GM12878 (cell line): ENCODE measurements around the gene UBL4B. TPM values are rescaled to one million over a fixed set of nuclear protein-coding genes. Genes with fewer than 3 reads are reported as not detected.

ENCODE experiments used
- ATAC-seq: fragments of 200-7000 bp; cut with Tn5 transposase; 3 replicates; pipeline ENCODE4 v1.9.1; 2020; ENCODE audit warnings: mild to moderate bottlenecking, moderate library complexity
- BruUV-seq: library from RNA; stranded (reverse); fragments of 400-500 nt; replicated peaks from 2 replicates; lab custom pipeline; 2021; lab: Mats Ljungman, UMichigan
- CTCF ChIA-PET: fragments of 300-600 bp; sonication (Branson Sonifier 250); formaldehyde crosslinking; extraction: SDS; loops from one replicate; lab custom pipeline; 2021; ENCODE audit warnings: inconsistent platforms; lab: Yijun Ruan, JAX
- POLR2A ChIA-PET: fragments of 350-600 bp; formaldehyde crosslinking; extraction: SDS; loops from one replicate; lab custom pipeline; 2021; ENCODE audit warnings: inconsistent platforms; lab: Charles Lee
- RAD21 ChIA-PET: fragments of 300-600 bp; sonication (Branson Sonifier 250); formaldehyde crosslinking; loops from one replicate; lab custom pipeline; 2023; ENCODE audit warnings: antibody characterized with exemption; ENCODE audit not compliant: unreplicated experiment; lab: Charles Lee
- SMC1A ChIA-PET: fragments of 300-600 bp; sonication (Branson Sonifier 250); formaldehyde crosslinking; loops from one replicate; lab custom pipeline; 2023; ENCODE audit not compliant: unreplicated experiment, uncharacterized antibody; lab: Charles Lee
- DNase-seq: peaks from one replicate; pipeline ENCODE4 v3.0.0-alpha.2; 2011; ENCODE audit warnings: low read depth, low spot score
- FAIRE-seq: peaks from 3 replicates; lab custom pipeline; 2011; peaks lifted over from hg19 to GRCh38; lab: Jason Lieb, UNC
- H2AFZ ChIP-seq: 2 replicates; pipeline ENCODE4 v1.6.0; 2011; ENCODE audit warnings: low read depth, low read length, control low read depth; ENCODE audit not compliant: control insufficient read depth
- H3K27ac ChIP-seq: 2 replicates; pipeline ENCODE4 v1.5.1; 2011; ENCODE audit warnings: control low read depth; ENCODE audit not compliant: control insufficient read depth, insufficient read depth
- H3K27me3 ChIP-seq, 2 experiments: replicated peaks in 1 of 2; 2 replicates each; pipeline versions ENCODE4 v1.6.0 to v1.6.1; 2011; ENCODE audit warnings: low read length in 1 of 2; ENCODE audit not compliant: control insufficient read depth in 2 of 2, insufficient read depth in 2 of 2
- H3K36me3 ChIP-seq, 2 experiments: 2 replicates each; pipeline ENCODE4 v1.5.1; 2011; ENCODE audit warnings: low read length in 1 of 2; ENCODE audit not compliant: control insufficient read depth in 2 of 2, insufficient read depth in 2 of 2
- H3K4me1 ChIP-seq: 2 replicates; pipeline ENCODE4 v1.6.1; 2011; ENCODE audit warnings: mild to moderate bottlenecking, low read length, moderate library complexity, mixed read lengths; ENCODE audit not compliant: control insufficient read depth, insufficient read depth
- H3K4me2 ChIP-seq: 2 replicates; pipeline ENCODE4 v1.6.0; 2011; ENCODE audit warnings: control low read depth; ENCODE audit not compliant: control insufficient read depth, insufficient read depth
- H3K4me3 ChIP-seq: fragments of 200-600 bp; sonication (generic); 2 replicates; pipeline ENCODE4 v1.5.1; 2016
- H3K79me2 ChIP-seq: 2 replicates; pipeline ENCODE4 v1.6.0; 2011; ENCODE audit warnings: low read length; ENCODE audit not compliant: control insufficient read depth, insufficient read depth
- H3K9ac ChIP-seq: 2 replicates; pipeline ENCODE4 v1.8.0; 2011; ENCODE audit warnings: low read length, control low read depth, mixed read lengths; ENCODE audit not compliant: control insufficient read depth, insufficient read depth
- H3K9me3 ChIP-seq: replicated peaks from 3 replicates; pipeline ENCODE4 v1.5.1; 2011; ENCODE audit warnings: mild to moderate bottlenecking, low read length; ENCODE audit not compliant: control insufficient read depth, insufficient read depth
- H4K20me1 ChIP-seq: 2 replicates; pipeline ENCODE4 v1.6.0; 2011; ENCODE audit not compliant: control insufficient read depth, insufficient read depth
- BACH1 ChIP-seq: fragments of 450-650 bp; IDR thresholded peaks from 2 replicates; pipeline ENCODE4 v1.6.1; 2017; ENCODE audit warnings: mild to moderate bottlenecking, borderline replicate concordance
- BCL3 ChIP-seq: IDR thresholded peaks from 2 replicates; pipeline ENCODE4 v1.6.1; 2011; ENCODE audit warnings: borderline replicate concordance, low read depth, mild to moderate bottlenecking, moderate library complexity, low read length; ENCODE audit not compliant: insufficient read depth, poor library complexity, severe bottlenecking
- CEBPB ChIP-seq, 2 experiments: fragments of 150-350 bp in 1 of 2; IDR thresholded peaks; 2 replicates each; pipeline ENCODE4 v1.6.1; 2012 to 2014; ENCODE audit warnings: low read depth in 2 of 2, low read length in 2 of 2, borderline replicate concordance in 1 of 2, inconsistent platforms in 1 of 2
- E4F1 ChIP-seq: fragments of 450-650 bp; IDR thresholded peaks from 2 replicates; pipeline ENCODE4 v1.6.1; 2018; ENCODE audit warnings: borderline replicate concordance, mild to moderate bottlenecking; ENCODE audit not compliant: partially characterized antibody
- GATAD2B ChIP-seq: fragments of 450-650 bp; conservative IDR thresholded peaks from 2 replicates; pipeline ENCODE4 v1.6.1; 2017; ENCODE audit warnings: low read depth, mild to moderate bottlenecking, moderate library complexity
- HDAC6 ChIP-seq: fragments of 200-600 bp; sonication (generic); IDR thresholded peaks from one replicate; pipeline ENCODE4 v1.8.0; 2017; ENCODE audit warnings: antibody characterized with exemption; ENCODE audit not compliant: unreplicated experiment
- HDGF ChIP-seq: fragments of 450-650 bp; IDR thresholded peaks from 2 replicates; pipeline ENCODE4 v1.6.1; 2016; ENCODE audit warnings: antibody characterized with exemption
- MEF2A ChIP-seq: IDR thresholded peaks from 2 replicates; pipeline ENCODE4 v1.6.1; 2011; ENCODE audit warnings: low read depth, mild to moderate bottlenecking, low read length, moderate library complexity; ENCODE audit not compliant: insufficient read depth
- RCOR1 ChIP-seq: conservative IDR thresholded peaks from 2 replicates; pipeline ENCODE4 v1.6.1; 2012; ENCODE audit warnings: low read depth, low read length, improper control_type of control experiment
- REST ChIP-seq: IDR thresholded peaks from 2 replicates; pipeline ENCODE4 v1.6.1; 2012; ENCODE audit warnings: mild to moderate bottlenecking, low read depth, low read length
- USF1 ChIP-seq: IDR thresholded peaks from 2 replicates; pipeline ENCODE4 v1.6.1; 2011; ENCODE audit warnings: borderline replicate concordance, low read depth, mild to moderate bottlenecking, moderate library complexity, mixed read lengths, low read length; ENCODE audit not compliant: insufficient read depth; ENCODE audit errors: extremely low read length
- ZBED1 ChIP-seq: IDR thresholded peaks from 2 replicates; pipeline ENCODE4 v1.6.1; 2016; ENCODE audit warnings: borderline replicate concordance
- ZNF384 ChIP-seq: IDR thresholded peaks from 2 replicates; pipeline ENCODE4 v1.6.1; 2012; ENCODE audit warnings: low read depth, mild to moderate bottlenecking, low read length, improper control_type of control experiment, borderline replicate concordance
- WGBS: methylation state at CpG from one replicate; pipeline ENCODE4 v1.1.6; 2016; ENCODE audit warnings: low lambda C conversion rate; ENCODE audit not compliant: insufficient replicate concordance, insufficient coverage; ENCODE audit errors: missing lambda C conversion rate; 5-methylcytosine and 5-hydroxymethylcytosine counted together
- in situ Hi-C: fragments of 300-500 bp; cut with MboI; formaldehyde crosslinking; loops from 9 replicates; pipeline ENCODE4 v1.14.3; 2018; ENCODE audit warnings: mixed read lengths
- intact Hi-C: fragments of 100-400 bp; cut with micrococcal nuclease; formaldehyde crosslinking; loops from one replicate; pipeline ENCODE4 v1.14.2; 2022; ENCODE audit not compliant: unreplicated experiment
- polyA plus RNA-seq, 11 experiments: library from polyadenylated mRNA; depleted of rRNA in 4 of 11; unstranded in 6 of 11; stranded (reverse) in 5 of 11; fragments of >200 nt; fragmentation: Nextera tagmentation in 4 of 11; fragmentation: Illumina TruSeq in 1 of 11; extraction: Ambion mirVana in 4 of 11; extraction: Trizol in 1 of 11; gene quantifications; 1 replicate in 1 of 11; 2 replicates in 10 of 11; pipeline versions ENCODE4 v1.2.1 to v1.2.3, GENCODE V29; 2011 to 2016; ENCODE audit warnings: inconsistent platforms in 2 of 11, missing spikeins in 2 of 11, low read depth in 1 of 11
- total RNA-seq, 4 experiments: library from RNA; depleted of rRNA in 3 of 4; stranded (reverse); fragments of >200 nt in 3 of 4; fragmentation: Illumina TruSeq in 1 of 4; extraction: Trizol in 1 of 4; gene quantifications; 2 replicates each; pipeline versions ENCODE4 v1.2.1 to v1.2.3, GENCODE V29; 2013 to 2021

Gene UBL4B
- total and polyA plus RNA-seq, 10 of the 15 experiments (the other 5 are each of a cell fraction or from before 2014, with no cell fraction given) = 0.06 to 0.15 TPM; not detected in 8

GRCh38 chr1:110097507-110098221, 14.6 kb upstream of the UBL4B start:
- no peak overlapping the region for H3K4me2 ChIP-seq
- WGBS = 36% methylated on average over 11 of the region's 11 CpGs
- ChIA-PET CTCF (interaction anchor here (1.2 to 11.8 kb wide), 6 partner anchors 7 to 112 kb away, joined by 3 to 120 read pairs (median 6); partner anchors contain the start of gene AHCYL1), RAD21 (interaction anchor here (1.2 kb wide), 1 partner anchor 10 kb away, joined by 4 read pairs; no protein-coding TSS in a partner anchor), SMC1A (interaction anchor here (1.3 to 1.7 kb wide), 2 partner anchors 8 to 9 kb away, joined by 3 to 4 read pairs; no protein-coding TSS in a partner anchor), POLR2A (no interaction called here)
- H3K9me3 ChIP-seq = no peaks in the 10 kb centered on the region
- no peak for ATAC-seq
- no peak overlapping the region for H2AFZ ChIP-seq
- no peaks in the 10 kb centered on the region for H3K36me3 ChIP-seq
- no peak overlapping the region for H3K4me3 ChIP-seq
- DNase-seq = no peak
- H3K27me3 ChIP-seq = peaks cover 0 to 6% of the 10 kb centered on the region in 2 experiments; a peak in 2 of 4 replicates
- in situ Hi-C loops (no loop called here), intact Hi-C loops (no loop called here)
- no peak overlapping the region for H3K9ac ChIP-seq
- no TSS peak for BruUV-seq
- FAIRE-seq = no peak
- no peaks in the 10 kb centered on the region for H4K20me1 ChIP-seq
- H3K27ac ChIP-seq = no peak overlapping the region
- H3K4me1 ChIP-seq = peaks cover 14% of the 10 kb centered on the region
- no peaks in the 10 kb centered on the region for H3K79me2 ChIP-seq
- TF ChIP-seq GATAD2B (no peak), USF1 (no peak), CEBPB (IDR thresholded peaks at IDR 0.05; ENCODE audit: borderline replicate concordance in 1 of 2, low read depth in 2 of 2, low read length in 2 of 2) (no peak), ZNF384 (no peak), RCOR1 (no peak), REST (no peak), BCL3 (no peak), HDAC6 (no peak), MEF2A (no peak), BACH1 (no peak), HDGF (no peak), ZBED1 (no peak), E4F1 (no peak)
